HUDEP-2 (cell line): ENCODE data around the gene FGF23.
"Not testable (repeated sequence)": the region's sequence is repeated elsewhere in the genome, so short reads cannot be mapped to it uniquely, and the experiment has no call there.

Experiments
- DNase-seq, 76 experiments: peaks; one replicate each; lab custom pipeline; 2025; ENCODE audit not compliant: unreplicated experiment in 76 of 76; lab: John Stamatoyannopoulos, UW

The FGF23 gene

GRCh38 chr12:4379405-4379804, at the start of gene FGF23:
FGF23 (minus strand) TSS chr12:4379712; CDS start chr12:4379582, 130 bp downstream.
- DNase-seq = no peak

- no peak for DNase-seq
Observed at GRCh38 chr12:4424422-4424821, 44.9 kb upstream of the FGF23 start.

- DNase-seq = no peak
Observed at GRCh38 chr12:4423528-4424195, 44.1 kb upstream of the FGF23 start.

GRCh38 chr12:4422985-4423384, 43.5 kb upstream of the FGF23 start:
- DNase-seq = no peak

- DNase-seq = peak in 16 of 76 experiments; percentile 2 to 45 (median 8)
Observed at GRCh38 chr12:4421590-4422031, 42.1 kb upstream of the FGF23 start.

GRCh38 chr12:4420138-4420670, 40.7 kb upstream of the FGF23 start:
- DNase-seq = no peak

GRCh38 chr12:4418913-4419312, 39.4 kb upstream of the FGF23 start:
- no peak for DNase-seq

- no peak for DNase-seq
Observed at GRCh38 chr12:4417936-4418335, 38.4 kb upstream of the FGF23 start.

- no peak for DNase-seq
Observed at GRCh38 chr12:4417455-4417854, 37.9 kb upstream of the FGF23 start.

- no peak for DNase-seq
Observed at GRCh38 chr12:4416276-4416675, 36.8 kb upstream of the FGF23 start.

GRCh38 chr12:4412465-4412864, 33.0 kb upstream of the FGF23 start:
- DNase-seq = no peak

GRCh38 chr12:4412056-4412455, 32.5 kb upstream of the FGF23 start:
- DNase-seq = no peak

- DNase-seq = no peak
Observed at GRCh38 chr12:4407136-4407535, 27.6 kb upstream of the FGF23 start.

- DNase-seq = not testable (repeated sequence)
Observed at GRCh38 chr12:4404877-4405637, 25.5 kb upstream of the FGF23 start.

- DNase-seq = no peak
Observed at GRCh38 chr12:4402996-4403395, 23.5 kb upstream of the FGF23 start.

- DNase-seq = no peak
Observed at GRCh38 chr12:4401117-4401516, 21.6 kb upstream of the FGF23 start.

- no peak for DNase-seq
Observed at GRCh38 chr12:4395818-4396217, 16.3 kb upstream of the FGF23 start.

GRCh38 chr12:4393211-4393610, 13.7 kb upstream of the FGF23 start:
- DNase-seq = no peak

- no peak for DNase-seq
Observed at GRCh38 chr12:4392223-4392742, 12.8 kb upstream of the FGF23 start.

- peak in 7 of 76 experiments; percentile 1 to 27 (median 4) for DNase-seq
Observed at GRCh38 chr12:4388662-4389061, 9.2 kb upstream of the FGF23 start.

- DNase-seq = no peak
Observed at GRCh38 chr12:4388032-4388431, 8.5 kb upstream of the FGF23 start.

GRCh38 chr12:4387607-4388006, 8.1 kb upstream of the FGF23 start:
- DNase-seq = no peak
